ENCODE measurements around the gene FARS2. TPM values are rescaled to one million over a fixed set of nuclear protein-coding genes. Genes with fewer than 3 reads are reported as not detected.

The FARS2 gene
- total RNA-seq, 2 donors from 2014 or later, result 8.2 to 29.0 TPM

DNA sequence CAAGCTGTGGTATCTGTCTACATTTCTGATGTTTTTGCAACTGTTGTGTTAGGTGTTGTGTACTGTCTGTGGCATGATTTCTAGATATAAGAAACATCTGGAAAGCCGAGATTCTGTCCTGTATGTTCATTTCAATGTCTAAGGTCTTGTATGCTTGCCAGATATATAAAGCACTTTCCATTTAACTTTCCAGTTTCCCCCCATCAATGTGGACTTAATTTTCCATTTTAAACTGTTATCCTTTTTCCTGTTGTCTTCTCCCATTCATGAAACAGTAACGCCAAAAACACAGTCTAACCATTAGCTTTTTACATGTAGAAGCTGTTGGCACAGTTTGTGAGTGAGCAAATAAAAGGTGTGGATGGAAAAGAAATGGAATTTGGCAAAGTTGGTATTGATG, 181.6 kb downstream of the FARS2 start:
- ATAC-seq (no peak), DNase-seq (ENCODE audit: low spot score in 2 of 2) (no peak)
- Mint-ChIP-seq H3K27ac (no peak overlapping the region), H3K9me3 (no peaks in the 10 kb centered on the region), H3K36me3 (peaks cover 0 to 11% of the 10 kb centered on the region in 2 donors)

DNA sequence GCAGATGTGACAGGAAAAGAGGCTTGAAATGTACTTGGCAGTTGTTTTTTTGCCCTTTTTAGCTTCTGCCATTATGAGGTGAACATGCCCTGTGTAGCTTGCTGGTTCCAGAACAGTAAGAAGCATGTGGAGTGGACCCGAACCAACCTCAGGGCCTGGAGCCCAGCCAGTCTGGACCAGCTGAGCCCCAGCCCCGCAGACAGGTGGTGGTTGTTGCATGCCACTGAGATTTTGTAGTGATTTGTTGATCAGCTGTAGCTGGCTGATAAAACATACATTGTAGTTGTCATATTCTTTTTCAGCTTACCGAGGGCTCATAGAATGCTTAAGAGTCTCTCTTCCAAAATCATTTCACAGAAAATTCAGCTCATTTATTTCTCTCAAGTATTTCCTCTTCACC, 182.2 kb downstream of the FARS2 start:
- no peak overlapping the region for H3K27ac Mint-ChIP-seq
- no peak for ATAC-seq
- DNase-seq (ENCODE audit: low spot score in 2 of 2), result no peak
- H3K9me3 Mint-ChIP-seq, result no peaks in the 10 kb centered on the region
- peaks cover 0 to 7% of the 10 kb centered on the region in 2 donors for H3K36me3 Mint-ChIP-seq

DNA sequence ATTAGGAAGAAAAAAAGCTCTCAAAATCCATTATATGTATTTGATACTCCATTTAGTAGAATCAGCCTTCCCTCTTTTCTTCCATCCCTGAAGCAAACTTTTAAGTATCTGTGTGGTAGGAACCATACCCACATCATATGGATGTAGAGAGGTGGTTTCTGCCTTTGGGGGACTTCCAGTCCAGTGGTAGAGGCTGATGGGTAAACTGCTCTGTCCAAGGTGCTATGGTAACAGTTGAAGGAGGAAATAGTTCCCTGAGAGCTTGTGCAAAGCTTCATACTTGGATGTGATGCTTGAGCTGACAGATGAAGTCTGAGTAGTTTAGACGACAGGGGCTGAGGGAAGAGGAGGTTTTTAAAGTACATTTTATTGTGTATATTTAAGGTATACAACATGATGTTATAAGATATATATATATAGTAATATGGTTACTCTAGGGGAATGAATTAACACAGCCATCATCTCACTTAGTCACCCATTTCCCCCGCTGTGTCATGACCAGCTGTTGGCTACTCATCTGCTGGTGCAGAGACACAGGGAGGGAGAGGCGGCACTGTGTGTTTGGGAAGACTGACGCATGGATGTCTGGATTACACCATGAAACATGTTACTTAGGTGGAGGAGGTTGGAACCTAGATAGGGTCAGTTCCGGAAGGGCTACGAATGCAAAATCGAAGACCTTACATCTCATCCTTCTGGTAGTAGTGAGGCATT, 185.2 kb downstream of the FARS2 start:
- ATAC-seq, result no peak
- Mint-ChIP-seq H3K36me3 (no peaks in the 10 kb centered on the region), H3K9me3 (no peaks in the 10 kb centered on the region), H3K27ac (no peak overlapping the region)
- no peak for DNase-seq (ENCODE audit: low spot score in 2 of 2)

DNA sequence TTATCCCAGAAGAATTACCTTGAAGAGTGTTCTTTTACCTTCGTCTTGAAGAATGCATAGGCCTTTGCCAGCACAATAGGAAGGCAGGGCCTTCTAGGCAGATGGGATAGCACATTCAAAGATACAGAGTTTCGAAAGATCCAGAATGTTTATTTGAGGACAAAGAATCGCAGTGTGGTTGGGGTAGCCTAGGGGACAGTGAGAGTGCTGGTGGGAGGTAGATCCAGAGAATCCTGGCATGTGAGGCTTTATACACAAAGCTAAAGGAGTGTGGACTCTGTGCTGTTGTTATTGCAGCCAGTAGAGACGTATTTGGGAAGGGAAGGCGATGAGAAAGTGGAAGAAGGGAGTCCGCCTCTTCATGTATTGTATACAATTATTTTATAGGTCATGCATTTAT, 186.6 kb downstream of the FARS2 start:
- no peaks in the 10 kb centered on the region for H3K36me3 Mint-ChIP-seq
- ATAC-seq (no peak), DNase-seq (ENCODE audit: low spot score in 2 of 2) (no peak)
- no peak overlapping the region for H3K27ac Mint-ChIP-seq
- H3K9me3 Mint-ChIP-seq, result no peaks in the 10 kb centered on the region

DNA sequence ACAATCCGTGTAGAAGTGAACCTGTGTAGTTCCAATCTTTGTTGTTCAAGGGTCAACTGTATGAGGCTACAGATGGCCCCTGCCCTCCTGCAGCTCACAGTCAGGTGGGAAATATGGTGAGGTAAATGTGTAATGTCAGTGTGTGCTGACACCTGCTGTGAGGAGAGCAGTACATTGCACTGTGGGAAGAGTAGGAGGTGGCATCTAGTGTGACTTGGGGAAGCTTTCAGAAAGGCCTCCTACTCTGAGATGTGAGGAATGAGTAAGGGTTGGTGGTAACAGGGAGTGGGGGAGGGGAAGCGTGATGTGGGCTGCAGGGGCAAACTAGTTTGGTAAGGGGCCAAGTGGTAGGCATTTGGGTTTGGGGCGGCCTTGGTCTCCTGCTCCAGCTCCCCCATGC, 188.8 kb downstream of the FARS2 start:
- Mint-ChIP-seq H3K9me3 (no peaks in the 10 kb centered on the region), H3K27ac (peak overlapping the region in 1 of 2 donors; percentile 6), H3K36me3 (no peaks in the 10 kb centered on the region)
- ATAC-seq, result peak in 1 of 2 donors; percentile 68
- DNase-seq (ENCODE audit: low spot score in 2 of 2), result no peak

DNA sequence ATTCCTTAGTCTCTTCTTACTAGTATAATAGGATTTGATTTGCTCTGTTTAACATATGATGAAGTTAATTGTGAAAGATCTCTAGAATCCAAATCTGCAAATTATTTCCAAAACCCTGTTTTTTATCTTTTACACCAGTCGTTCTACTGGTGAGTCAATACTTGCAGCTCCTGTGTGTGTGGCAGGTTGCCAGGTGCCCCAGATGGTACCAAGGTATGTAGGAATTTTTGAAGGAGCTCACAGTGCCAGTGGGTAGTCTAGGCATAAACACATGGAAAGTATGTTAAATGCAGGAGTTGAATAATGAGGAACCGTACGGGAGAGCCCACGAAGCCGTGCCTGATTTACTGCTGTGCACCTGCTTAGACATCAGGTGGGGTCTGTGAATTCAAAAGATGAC, 192.2 kb downstream of the FARS2 start:
- Mint-ChIP-seq H3K9me3 (no peaks in the 10 kb centered on the region), H3K27ac (no peak overlapping the region), H3K36me3 (no peaks in the 10 kb centered on the region)
- no peak for ATAC-seq
- DNase-seq (ENCODE audit: low spot score in 2 of 2), result no peak

DNA sequence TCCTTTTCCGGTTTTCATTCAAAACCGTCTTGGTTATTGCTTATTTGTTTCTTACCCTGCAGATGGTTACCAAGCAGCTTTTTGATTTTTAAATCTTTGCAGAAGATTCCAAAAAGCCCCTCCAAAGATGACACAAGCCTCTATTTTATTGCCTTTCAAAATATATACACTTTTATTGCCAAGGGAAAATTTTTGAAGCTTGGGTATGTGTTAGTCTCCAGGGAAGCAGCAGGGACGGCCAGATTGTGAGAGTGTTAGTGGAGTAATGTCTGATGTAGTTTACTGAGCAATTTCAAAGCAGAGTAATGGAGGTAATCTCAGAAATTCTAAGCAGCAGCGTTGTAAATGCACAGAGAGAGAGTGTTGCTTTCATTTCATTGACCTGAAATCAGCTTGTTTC, 193.8 kb downstream of the FARS2 start:
- no peak for DNase-seq (ENCODE audit: low spot score in 2 of 2)
- Mint-ChIP-seq H3K27ac (no peak overlapping the region), H3K36me3 (no peaks in the 10 kb centered on the region), H3K9me3 (no peaks in the 10 kb centered on the region)
- no peak for ATAC-seq

DNA sequence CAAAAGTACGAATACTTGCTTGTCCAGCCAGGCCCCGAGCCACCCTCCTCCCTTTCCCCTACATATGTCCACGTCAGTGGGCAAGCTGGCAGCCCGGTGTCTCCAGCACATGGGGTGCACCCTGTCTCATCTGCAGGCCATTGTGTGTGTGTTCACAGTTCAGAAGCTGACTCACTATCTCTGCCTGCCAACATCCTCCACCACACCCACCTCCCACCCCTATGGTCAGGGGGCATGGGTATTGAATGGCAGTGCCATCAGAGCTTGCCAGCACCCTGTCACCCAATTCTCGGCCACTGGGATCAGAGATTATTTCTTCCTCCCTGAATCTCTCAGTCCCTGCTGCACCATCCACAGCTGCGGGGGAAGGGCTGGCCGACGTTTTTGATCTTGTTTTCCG, 195.7 kb downstream of the FARS2 start:
- Mint-ChIP-seq H3K36me3 (no peaks in the 10 kb centered on the region), H3K27ac (no peak overlapping the region), H3K9me3 (no peaks in the 10 kb centered on the region)
- no peak for ATAC-seq
- DNase-seq (ENCODE audit: low spot score in 2 of 2), result no peak

DNA sequence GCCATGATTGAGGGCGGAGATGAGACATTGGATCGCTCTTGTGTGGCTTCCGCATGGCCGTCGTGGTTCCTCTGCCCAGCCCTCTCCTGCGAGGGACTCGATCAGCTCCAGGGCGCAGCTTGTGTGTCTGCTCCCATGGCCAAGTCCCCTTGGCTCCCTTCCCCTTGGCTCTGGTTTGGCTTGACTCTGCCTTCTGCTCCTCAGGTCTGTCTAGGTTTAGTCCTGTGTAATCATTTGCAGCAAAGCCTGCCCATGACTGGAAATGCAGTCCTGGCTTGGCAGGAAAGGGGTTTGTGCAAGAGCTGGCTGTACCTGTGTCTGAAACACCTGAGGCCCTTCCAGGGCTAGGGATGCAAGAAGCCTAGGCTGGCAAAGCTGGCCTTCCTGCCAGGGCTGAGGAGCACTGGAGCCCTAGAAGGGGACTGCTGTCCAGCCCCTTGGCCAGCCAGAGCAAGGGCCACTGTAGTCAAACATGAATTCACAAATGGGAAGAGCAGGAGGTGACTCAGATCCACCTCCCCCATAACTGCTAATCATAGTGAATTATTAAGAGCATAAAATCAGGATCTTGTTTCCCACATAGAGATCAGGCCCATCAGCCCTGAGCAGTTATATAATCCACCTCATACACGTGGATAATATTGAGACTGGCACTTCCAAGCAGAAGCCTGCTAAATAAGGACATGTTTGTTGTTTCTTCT, 196.8 kb downstream of the FARS2 start:
- Mint-ChIP-seq H3K27ac (no peak overlapping the region), H3K9me3 (no peaks in the 10 kb centered on the region), H3K36me3 (no peaks in the 10 kb centered on the region)
- ATAC-seq (no peak), DNase-seq (ENCODE audit: low spot score in 2 of 2) (no peak)

DNA sequence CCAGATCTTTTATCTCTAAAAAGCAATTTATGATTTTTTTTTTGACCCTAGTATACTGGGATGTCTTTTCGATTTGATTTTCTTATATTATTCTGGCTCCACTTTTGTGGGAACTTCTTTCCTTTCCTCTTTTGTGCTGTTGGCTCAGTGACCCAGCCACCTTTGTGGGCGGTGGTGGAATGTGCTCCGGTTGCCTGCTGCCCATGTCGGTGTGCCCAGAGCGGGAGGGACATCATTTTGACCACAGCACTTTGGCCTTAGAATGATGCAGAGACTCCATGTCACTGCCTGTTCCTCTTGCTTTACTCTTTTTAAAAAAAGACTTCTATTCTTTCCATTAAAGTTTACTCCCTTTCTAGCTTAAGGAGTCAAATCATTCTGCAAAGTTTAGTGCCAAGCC, 198.0 kb downstream of the FARS2 start:
- H3K36me3 Mint-ChIP-seq, result no peaks in the 10 kb centered on the region
- DNase-seq (ENCODE audit: low spot score in 2 of 2), result no peak
- H3K9me3 Mint-ChIP-seq, result no peaks in the 10 kb centered on the region

DNA sequence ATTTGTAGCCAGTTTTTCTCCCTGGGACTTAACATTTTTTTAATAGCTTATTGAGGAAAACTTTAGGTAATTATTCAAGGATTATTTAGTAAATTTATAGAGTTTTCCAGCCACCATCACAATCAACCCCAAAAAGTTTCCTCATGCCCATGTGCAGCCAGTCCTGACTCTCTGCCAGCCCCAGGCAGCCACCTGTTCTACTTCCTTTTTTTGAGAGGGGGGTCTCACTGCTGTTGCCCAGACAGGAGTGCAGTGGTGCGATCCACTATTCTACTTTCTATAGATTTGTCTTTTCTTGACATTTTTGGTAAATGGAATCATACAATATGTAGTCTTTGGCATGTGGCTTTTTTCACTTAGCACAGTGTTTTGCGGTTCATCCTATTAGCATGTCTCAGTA, 200.1 kb downstream of the FARS2 start:
- H3K36me3 Mint-ChIP-seq, result no peaks in the 10 kb centered on the region
- H3K27ac Mint-ChIP-seq, result no peak overlapping the region
- ATAC-seq, result no peak

More for the DNA sequence above, 198.0 kb downstream of the FARS2 start:
- no peak overlapping the region for H3K27ac Mint-ChIP-seq
- no peak for ATAC-seq

DNA sequence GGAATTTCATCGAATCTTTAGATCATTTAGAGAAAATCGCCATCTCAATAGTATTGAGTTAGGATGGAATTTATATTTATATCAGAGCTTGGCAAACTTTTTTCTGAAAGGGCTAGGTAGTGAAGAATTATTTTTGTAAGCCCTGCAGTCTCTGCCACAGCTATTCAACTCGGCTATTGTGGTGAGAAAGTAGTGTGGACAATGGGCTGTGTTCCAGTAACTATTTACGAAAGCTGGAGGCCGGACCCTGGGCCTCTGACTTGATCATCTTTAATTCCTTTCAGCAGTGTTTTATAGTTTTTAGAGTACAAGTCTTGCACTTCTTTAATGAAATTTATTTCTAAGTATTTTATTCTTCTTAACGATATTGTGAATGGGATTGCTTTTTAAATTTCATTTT, 201.5 kb downstream of the FARS2 start:
- ATAC-seq (no peak), DNase-seq (ENCODE audit: low spot score in 2 of 2) (no peak)
- H3K36me3 Mint-ChIP-seq, result no peaks in the 10 kb centered on the region
- H3K27ac Mint-ChIP-seq, result no peak overlapping the region
- no peaks in the 10 kb centered on the region for H3K9me3 Mint-ChIP-seq

More for the DNA sequence above, 200.1 kb downstream of the FARS2 start:
- DNase-seq (ENCODE audit: low spot score in 2 of 2), result no peak
- no peaks in the 10 kb centered on the region for H3K9me3 Mint-ChIP-seq

DNA sequence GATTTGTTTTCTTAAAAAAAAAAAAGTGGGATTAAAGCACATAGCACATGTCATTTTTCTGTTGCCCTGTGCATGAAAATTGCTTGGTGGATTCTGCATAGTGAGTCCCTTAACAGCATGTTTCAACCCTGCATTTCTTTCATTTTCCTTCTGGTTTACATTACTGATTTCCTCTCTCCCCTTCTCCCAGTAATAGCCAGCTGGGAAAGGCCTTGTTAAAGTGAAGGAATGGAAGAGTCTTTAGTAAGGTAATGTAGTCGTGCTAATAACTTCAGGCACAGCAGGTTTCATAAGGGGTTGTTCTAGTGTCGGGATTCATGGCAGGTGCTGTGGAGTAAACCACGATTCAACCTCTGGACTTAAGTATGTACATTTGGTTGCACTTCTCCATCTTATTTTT, 202.4 kb downstream of the FARS2 start:
- no peak for ATAC-seq
- Mint-ChIP-seq H3K9me3 (no peaks in the 10 kb centered on the region), H3K36me3 (no peaks in the 10 kb centered on the region), H3K27ac (no peak overlapping the region)
- DNase-seq (ENCODE audit: low spot score in 2 of 2), result no peak

DNA sequence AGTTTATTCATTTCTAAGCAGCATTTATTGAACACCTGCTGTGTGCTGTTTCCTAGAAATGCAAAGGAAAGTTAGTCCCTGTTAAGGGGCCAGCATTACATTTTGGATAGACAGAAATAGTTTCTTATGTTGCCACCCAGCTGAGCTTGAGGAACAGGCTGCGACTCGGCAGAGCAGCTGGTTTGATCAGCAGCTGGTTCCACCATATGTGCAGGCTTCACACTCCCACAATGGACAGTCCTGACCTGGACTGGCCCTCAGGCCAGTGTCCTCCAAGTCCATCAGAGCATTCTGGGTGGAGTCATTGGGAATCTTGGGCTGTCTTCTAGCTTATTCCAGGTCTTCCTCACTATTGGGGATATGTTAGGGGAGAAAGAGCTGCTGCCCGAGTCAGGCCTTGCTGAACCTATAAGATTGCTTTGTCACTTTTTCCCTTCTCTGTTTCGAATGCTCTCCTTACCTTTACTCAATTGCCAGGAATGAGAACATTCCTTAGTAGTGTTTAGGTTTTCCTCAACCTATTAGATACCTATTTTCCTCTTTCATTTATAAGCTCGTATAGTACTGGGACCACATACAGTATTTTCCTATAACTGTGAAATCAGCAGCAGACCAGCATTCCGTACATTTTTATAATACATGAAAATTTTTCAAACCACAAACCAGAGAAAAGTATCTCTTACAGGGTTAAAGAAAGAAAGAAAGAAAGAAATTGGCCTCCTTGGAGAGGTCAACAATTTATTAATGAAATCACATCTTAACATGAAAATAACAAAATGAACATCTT, 203.0 kb downstream of the FARS2 start:
- no peaks in the 10 kb centered on the region for H3K36me3 Mint-ChIP-seq
- no peak for ATAC-seq
- H3K27ac Mint-ChIP-seq, result no peak overlapping the region
- no peaks in the 10 kb centered on the region for H3K9me3 Mint-ChIP-seq
- DNase-seq (ENCODE audit: low spot score in 2 of 2), result no peak

DNA sequence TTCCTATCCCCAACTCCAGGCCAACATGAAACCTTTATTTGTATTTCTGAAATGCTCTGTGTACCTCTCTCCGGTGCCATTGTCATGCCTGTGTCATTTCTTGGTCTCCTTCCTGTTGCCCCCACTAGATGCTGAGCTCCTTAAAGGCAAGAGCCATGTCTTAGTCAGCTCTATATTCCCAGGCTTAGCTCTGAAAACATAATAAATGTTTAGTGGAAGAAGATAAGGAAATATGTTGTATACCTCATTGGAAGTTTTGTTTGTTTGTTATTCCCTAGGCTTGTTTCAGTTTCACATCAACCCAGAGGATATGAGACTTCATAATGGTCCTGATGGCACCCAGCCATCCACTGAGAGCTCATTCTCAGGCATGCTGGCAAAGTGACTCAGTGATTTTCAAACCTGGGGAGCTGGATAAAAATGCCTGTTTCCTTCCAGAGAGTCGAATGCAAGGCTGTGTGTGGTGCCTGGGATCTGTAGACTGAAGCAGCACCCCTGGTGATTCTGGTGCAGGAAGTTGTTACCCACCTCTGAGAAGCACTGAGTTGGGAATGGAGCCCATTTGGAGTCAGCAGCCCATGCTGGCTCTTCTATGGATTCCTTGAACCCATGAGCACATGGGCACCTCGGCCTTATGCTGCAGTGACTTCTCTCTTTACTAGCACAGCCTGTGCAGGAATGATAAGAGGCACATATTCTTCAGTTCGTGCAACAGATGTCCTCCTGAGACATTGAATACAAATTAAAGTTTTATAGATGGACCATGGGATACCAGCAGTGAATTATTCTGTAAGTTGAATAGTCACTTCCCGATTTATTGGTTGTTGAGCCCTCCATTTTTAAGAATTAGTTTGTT, 205.2 kb downstream of the FARS2 start:
- DNase-seq (ENCODE audit: low spot score in 2 of 2) (no peak), ATAC-seq (no peak)
- H3K27ac Mint-ChIP-seq, result no peak overlapping the region
- no peaks in the 10 kb centered on the region for H3K9me3 Mint-ChIP-seq
- no peaks in the 10 kb centered on the region for H3K36me3 Mint-ChIP-seq

DNA sequence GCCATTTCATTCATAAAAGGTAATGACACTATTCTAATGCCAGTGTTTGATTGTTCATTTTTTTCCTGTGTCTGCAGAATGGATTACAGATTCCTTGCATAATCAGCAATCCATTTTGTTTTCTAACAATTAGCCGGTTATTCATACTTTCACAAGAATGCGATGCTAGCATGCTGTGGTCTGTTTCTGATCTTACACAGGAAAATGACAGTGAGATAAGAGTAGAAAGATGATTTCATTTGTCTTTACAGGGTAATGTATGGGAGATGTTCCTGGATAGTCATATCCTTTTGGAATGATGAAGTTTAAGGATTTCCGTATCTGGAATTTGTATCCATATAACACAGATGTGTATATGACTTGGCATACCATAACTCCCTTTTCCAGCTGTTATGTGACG, 207.3 kb downstream of the FARS2 start:
- DNase-seq (ENCODE audit: low spot score in 2 of 2) (no peak), ATAC-seq (no peak)
- no peaks in the 10 kb centered on the region for H3K36me3 Mint-ChIP-seq
- H3K27ac Mint-ChIP-seq, result no peak overlapping the region
- no peaks in the 10 kb centered on the region for H3K9me3 Mint-ChIP-seq

Measured in activated naive CD4-positive, alpha-beta T cell treated with anti-CD3 and anti-CD28 coated beads, Interleukin-2, amount 50 U/mL, for 72 hours (primary cell).